HEK293 (cell line): ENCODE data around the gene CNTFR.

Experiments used
- CTCF ChIA-PET: fragments of 350-600 bp; formaldehyde crosslinking; extraction: SDS; loops from one replicate; lab custom pipeline; 2021; ENCODE audit warnings: antibody characterized with exemption; lab: Yijun Ruan, JAX
- POLR2A ChIA-PET: fragments of 300-600 bp; formaldehyde crosslinking; extraction: SDS; loops from one replicate; lab custom pipeline; 2020; ENCODE audit warnings: antibody characterized with exemption, inconsistent platforms; lab: Yijun Ruan, JAX
- H3K27ac ChIP-seq: fragments of 200-500 bp; sonication (Bioruptor generic); 2 replicates; pipeline ENCODE4 v1.5.1; 2014; ENCODE audit warnings: low read depth, low read length, control low read depth, inconsistent platforms; ENCODE audit errors: extremely low read depth
- H3K36me3 ChIP-seq, 2 experiments: fragments of 200-500 bp in 1 of 2; sonication (Bioruptor generic) in 1 of 2; 1 replicate in 1 of 2; 2 replicates in 1 of 2; pipeline ENCODE4 v1.5.1; 2014 to 2017; ENCODE audit warnings: inconsistent platforms in 2 of 2, low read length in 2 of 2; ENCODE audit not compliant: control insufficient read depth in 2 of 2, insufficient read depth in 1 of 2
- H3K4me1 ChIP-seq: fragments of 200-500 bp; sonication (Bioruptor generic); 2 replicates; pipeline ENCODE4 v1.5.1; 2014; ENCODE audit warnings: mild to moderate bottlenecking, low read length, inconsistent platforms; ENCODE audit not compliant: control insufficient read depth, insufficient read depth
- H3K4me3 ChIP-seq: 2 replicates; pipeline ENCODE4 v1.5.1; 2011; ENCODE audit warnings: low read depth, mild to moderate bottlenecking, control low read depth, low read length, moderate library complexity
- H3K9me3 ChIP-seq: fragments of 200-500 bp; sonication (Bioruptor generic); 2 replicates; pipeline ENCODE4 v1.5.1; 2014; ENCODE audit warnings: low read depth, low read length, inconsistent platforms; ENCODE audit not compliant: control insufficient read depth, insufficient read depth
- CTCF ChIP-seq: fragments of 450-650 bp; formaldehyde crosslinking; IDR thresholded peaks from 2 replicates; pipeline ENCODE4 v1.5.1; 2016; ENCODE audit warnings: missing biosample characterization, missing genetic modification characterization
- GFI1B ChIP-seq: fragments of 450-650 bp; formaldehyde crosslinking; IDR thresholded peaks from 2 replicates; pipeline ENCODE4 v1.5.1; 2016; ENCODE audit warnings: missing biosample characterization, missing genetic modification characterization
- HIC1 ChIP-seq: fragments of 450-650 bp; formaldehyde crosslinking; IDR thresholded peaks from 2 replicates; pipeline ENCODE4 v1.5.1; 2016; ENCODE audit warnings: missing biosample characterization, missing genetic modification characterization
- KLF9 ChIP-seq: fragments of 450-650 bp; formaldehyde crosslinking; IDR thresholded peaks from 2 replicates; pipeline ENCODE4 v1.5.1; 2016; ENCODE audit warnings: missing biosample characterization, missing genetic modification characterization, low read depth
- OSR2 ChIP-seq: fragments of 450-650 bp; formaldehyde crosslinking; IDR thresholded peaks from 2 replicates; pipeline ENCODE4 v1.5.1; 2016; ENCODE audit warnings: missing biosample characterization, missing genetic modification characterization
- PATZ1 ChIP-seq: fragments of 450-650 bp; formaldehyde crosslinking; IDR thresholded peaks from 2 replicates; pipeline ENCODE4 v1.5.1; 2016; ENCODE audit warnings: missing biosample characterization, missing genetic modification characterization
- SALL2 ChIP-seq: fragments of 450-650 bp; formaldehyde crosslinking; IDR thresholded peaks from 2 replicates; pipeline ENCODE4 v1.5.0; 2017; ENCODE audit warnings: missing biosample characterization, mild to moderate bottlenecking, missing genetic modification characterization, borderline replicate concordance
- SCRT2 ChIP-seq: fragments of 450-650 bp; formaldehyde crosslinking; IDR thresholded peaks from 2 replicates; pipeline ENCODE4 v1.5.1; 2016; ENCODE audit warnings: missing biosample characterization, missing genetic modification characterization
- TCF7L2 ChIP-seq: IDR thresholded peaks from 2 replicates; pipeline ENCODE4 v1.6.1; 2011; ENCODE audit warnings: low read depth, mild to moderate bottlenecking, inconsistent platforms, low read length, moderate library complexity, borderline replicate concordance
- WT1 ChIP-seq: fragments of 450-650 bp; formaldehyde crosslinking; IDR thresholded peaks from 2 replicates; pipeline ENCODE4 v1.5.1; 2016; ENCODE audit warnings: missing biosample characterization, missing genetic modification characterization
- ZNF184 ChIP-seq: fragments of 450-650 bp; IDR thresholded peaks from 2 replicates; pipeline ENCODE4 v1.5.1; 2018; ENCODE audit warnings: missing biosample characterization, mild to moderate bottlenecking, missing genetic modification characterization
- ZNF292 ChIP-seq: fragments of 450-650 bp; formaldehyde crosslinking; IDR thresholded peaks from 2 replicates; pipeline ENCODE4 v1.5.1; 2016; ENCODE audit warnings: low read depth, missing biosample characterization, missing genetic modification characterization, borderline replicate concordance
- ZNF335 ChIP-seq: fragments of 450-650 bp; formaldehyde crosslinking; conservative IDR thresholded peaks from 2 replicates; pipeline ENCODE4 v1.5.1; 2016; ENCODE audit warnings: missing biosample characterization, missing genetic modification characterization
- ZNF354C ChIP-seq: fragments of 450-650 bp; formaldehyde crosslinking; IDR thresholded peaks from 2 replicates; pipeline ENCODE4 v1.5.1; 2016; ENCODE audit warnings: missing biosample characterization, missing genetic modification characterization, low read depth, borderline replicate concordance
- ZNF391 ChIP-seq: fragments of 450-650 bp; formaldehyde crosslinking; IDR thresholded peaks from 2 replicates; pipeline ENCODE4 v1.5.1; 2016; ENCODE audit warnings: low read depth, missing biosample characterization, missing genetic modification characterization, borderline replicate concordance
- ZNF521 ChIP-seq: fragments of 450-650 bp; formaldehyde crosslinking; IDR thresholded peaks from 2 replicates; pipeline ENCODE4 v1.5.1; 2017; ENCODE audit warnings: missing biosample characterization, mild to moderate bottlenecking, missing genetic modification characterization
- ZNF530 ChIP-seq: fragments of 450-650 bp; formaldehyde crosslinking; IDR thresholded peaks from 2 replicates; pipeline ENCODE4 v1.5.1; 2016; ENCODE audit warnings: low read depth, missing biosample characterization, missing genetic modification characterization
- ZNF664 ChIP-seq: fragments of 450-650 bp; formaldehyde crosslinking; IDR thresholded peaks from 2 replicates; pipeline ENCODE4 v1.5.1; 2016; ENCODE audit warnings: missing biosample characterization, missing genetic modification characterization
- ZNF677 ChIP-seq: fragments of 450-650 bp; IDR thresholded peaks from 2 replicates; pipeline ENCODE4 v1.5.0; 2018; ENCODE audit warnings: missing biosample characterization, mild to moderate bottlenecking, missing genetic modification characterization, moderate library complexity
- ZNF704 ChIP-seq: fragments of 450-650 bp; formaldehyde crosslinking; IDR thresholded peaks from 2 replicates; pipeline ENCODE4 v1.5.1; 2016; ENCODE audit warnings: missing biosample characterization, missing genetic modification characterization
- ZNF785 ChIP-seq: fragments of 450-650 bp; formaldehyde crosslinking; IDR thresholded peaks from 2 replicates; pipeline ENCODE4 v1.5.1; 2016; ENCODE audit warnings: missing biosample characterization, missing genetic modification characterization
- ZSCAN16 ChIP-seq: fragments of 450-650 bp; formaldehyde crosslinking; IDR thresholded peaks from 2 replicates; pipeline ENCODE4 v1.5.1; 2016; ENCODE audit warnings: missing biosample characterization, missing genetic modification characterization
- ZSCAN30 ChIP-seq: fragments of 450-650 bp; IDR thresholded peaks from 2 replicates; pipeline ENCODE4 v1.5.1; 2018; ENCODE audit warnings: missing biosample characterization, mild to moderate bottlenecking, missing genetic modification characterization, moderate library complexity

Gene CNTFR

GRCh38 chr9:34601937-34602573 lies 12.5 kb upstream of the CNTFR start:
- Histone ChIP-seq H3K4me3 (no peak overlapping the region), H3K4me1 (no peaks in the 10 kb centered on the region), H3K36me3 (no peaks in the 10 kb centered on the region), H3K27ac (no peak overlapping the region), H3K9me3 (no peaks in the 10 kb centered on the region)
- CTCF ChIA-PET, result interaction anchor here (0.7 to 6.1 kb wide), 17 partner anchors 9 to 270 kb away, joined by 3 to 105 read pairs (median 11); partner anchors contain the start of genes CCL27 and MYORG
- POLR2A ChIA-PET, result no interaction called here
- TF ChIP-seq ZSCAN16 (tag by site-specific recombination) (no peak), SCRT2 (tag by site-specific recombination) (0 out of 2 replicates have a peak, but pooled peaks have one; percentile 43)

GRCh38 chr9:34600908-34601307 lies 11.4 kb upstream of the CNTFR start:
- ChIA-PET POLR2A (no interaction called here), CTCF (interaction anchor here (0.7 to 4.8 kb wide), 5 partner anchors 9 to 197 kb away, joined by 3 to 30 read pairs (median 15); no protein-coding TSS in a partner anchor)
- Histone ChIP-seq H3K4me1 (no peaks in the 10 kb centered on the region), H3K4me3 (no peak overlapping the region), H3K9me3 (no peaks in the 10 kb centered on the region), H3K36me3 (no peaks in the 10 kb centered on the region), H3K27ac (no peak overlapping the region)
- TF ChIP-seq ZNF664 (tag by site-specific recombination) (peak; percentile 29; the same call in 1 of the 2 replicates), GFI1B (tag by site-specific recombination) (no peak), ZNF354C (tag by site-specific recombination) (no peak), HIC1 (tag by site-specific recombination) (no peak), ZNF785 (tag by site-specific recombination) (no peak), ZNF530 (no peak), PATZ1 (no peak), ZNF184 (tag by site-specific recombination) (no peak)

GRCh38 chr9:34599546-34599945 lies 10.0 kb upstream of the CNTFR start:
- H3K27ac ChIP-seq, result no peak overlapping the region
- H3K36me3 ChIP-seq, result no peaks in the 10 kb centered on the region
- ChIA-PET CTCF (interaction anchor here (0.8 to 4.8 kb wide), 8 partner anchors 8 to 196 kb away, joined by 4 to 30 read pairs (median 8); no protein-coding TSS in a partner anchor), POLR2A (no interaction called here)
- no peak overlapping the region for H3K4me3 ChIP-seq
- H3K4me1 ChIP-seq, result no peaks in the 10 kb centered on the region
- H3K9me3 ChIP-seq, result no peaks in the 10 kb centered on the region
- no peak for TF ChIP-seq ZNF335
- no peak for TF ChIP-seq ZNF677 (tag by site-specific recombination)
- no peak for TF ChIP-seq ZSCAN30 (tag by site-specific recombination)
- no peak for TF ChIP-seq OSR2
- no peak for TF ChIP-seq ZNF292
- no peak for TF ChIP-seq SALL2 (tag by site-specific recombination)
- TF ChIP-seq ZNF704 (tag by site-specific recombination), result no peak
- TF ChIP-seq ZNF664 (tag by site-specific recombination), result no peak
- no peak for TF ChIP-seq ZNF391 (tag by site-specific recombination)
- TF ChIP-seq KLF9 (tag by site-specific recombination), result no peak
- TF ChIP-seq ZNF521, result no peak
- no peak for TF ChIP-seq TCF7L2
- TF ChIP-seq CTCF (tag by site-specific recombination), result no peak
- TF ChIP-seq WT1, result no peak
